A172 (cell line): ENCODE data around the gene AP2A1. TPM values are rescaled to one million over a fixed set of nuclear protein-coding genes. Genes with fewer than 3 reads are reported as not detected.

ENCODE experiments used
- DNase-seq: peaks from one replicate; pipeline ENCODE4 v3.0.0-alpha.2; 2015; ENCODE audit warnings: low spot score
- total RNA-seq: library from RNA; depleted of rRNA; stranded (reverse); fragments of >200 nt; shearing (Covaris generic); gene quantifications from 2 replicates; pipeline ENCODE4 v1.2.3, GENCODE V29; 2014

Gene AP2A1
- total RNA-seq, 1 experiment from 2014 or later = 130 TPM

- DNase-seq = no peak
Measured at GRCh38 chr19:49792829-49793560, 26.2 kb downstream of the AP2A1 start.

GRCh38 chr19:49793561-49793840, 26.7 kb downstream of the AP2A1 start:
- DNase-seq = peak; percentile 67

GRCh38 chr19:49795615-49796014, 28.8 kb downstream of the AP2A1 start:
- no peak for DNase-seq

DNA sequence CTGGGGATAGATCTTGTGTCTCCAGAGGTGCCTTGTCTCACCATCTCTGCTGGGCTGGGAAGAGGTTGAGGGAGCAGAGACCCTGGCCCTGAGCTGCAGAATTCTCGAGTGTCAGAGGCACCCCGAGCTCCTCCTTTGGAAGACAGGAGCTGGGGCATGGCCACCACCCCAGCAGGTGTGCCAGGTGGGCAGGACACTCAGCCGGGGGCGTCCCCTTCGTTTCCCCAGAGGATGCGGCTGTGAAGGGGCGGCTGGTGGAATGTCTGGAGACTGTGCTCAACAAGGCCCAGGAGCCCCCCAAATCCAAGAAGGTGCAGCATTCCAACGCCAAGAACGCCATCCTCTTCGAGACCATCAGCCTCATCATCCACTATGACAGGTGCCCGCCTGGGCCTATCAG, 31.8 kb downstream of the AP2A1 start:
- DNase-seq = no peak

DNA sequence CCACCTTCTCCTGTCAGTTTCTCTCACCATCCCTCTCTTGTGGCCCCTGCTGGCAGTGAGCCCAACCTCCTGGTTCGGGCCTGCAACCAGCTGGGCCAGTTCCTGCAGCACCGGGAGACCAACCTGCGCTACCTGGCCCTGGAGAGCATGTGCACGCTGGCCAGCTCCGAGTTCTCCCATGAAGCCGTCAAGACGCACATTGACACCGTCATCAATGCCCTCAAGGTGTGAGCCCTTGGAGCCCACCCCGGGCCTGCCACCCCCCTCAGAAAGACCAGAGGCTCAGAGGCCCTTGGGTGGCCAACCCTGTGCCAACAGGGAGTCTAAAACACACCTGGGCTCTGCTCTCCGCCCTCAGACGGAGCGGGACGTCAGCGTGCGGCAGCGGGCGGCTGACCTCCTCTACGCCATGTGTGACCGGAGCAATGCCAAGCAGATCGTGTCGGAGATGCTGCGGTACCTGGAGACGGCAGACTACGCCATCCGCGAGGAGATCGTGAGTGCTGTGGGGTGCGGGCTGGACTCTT, 32.5 kb downstream of the AP2A1 start:
- DNase-seq = no peak

GRCh38 chr19:49799798-49800376, 33.1 kb downstream of the AP2A1 start:
- DNase-seq = no peak

DNA sequence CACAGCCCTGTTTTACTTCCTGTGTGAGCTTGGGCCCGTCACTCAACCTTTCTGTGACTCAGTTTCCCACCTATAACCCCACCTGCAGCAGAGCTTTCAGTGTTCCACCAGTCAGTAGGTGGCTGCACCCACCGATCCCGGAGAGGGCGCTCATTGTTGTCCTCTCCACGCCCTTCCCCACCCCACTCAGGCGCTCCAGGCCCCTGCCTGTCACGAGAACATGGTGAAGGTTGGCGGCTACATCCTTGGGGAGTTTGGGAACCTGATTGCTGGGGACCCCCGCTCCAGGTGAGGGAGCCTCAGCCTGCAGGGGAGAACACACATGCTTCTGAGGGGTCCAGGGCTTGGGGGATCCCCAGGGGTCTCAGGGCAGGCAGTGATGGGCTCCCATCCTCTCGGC, 34.0 kb downstream of the AP2A1 start:
- no peak for DNase-seq

- no peak for DNase-seq
Measured at GRCh38 chr19:49801401-49801888, 34.6 kb downstream of the AP2A1 start.

DNA sequence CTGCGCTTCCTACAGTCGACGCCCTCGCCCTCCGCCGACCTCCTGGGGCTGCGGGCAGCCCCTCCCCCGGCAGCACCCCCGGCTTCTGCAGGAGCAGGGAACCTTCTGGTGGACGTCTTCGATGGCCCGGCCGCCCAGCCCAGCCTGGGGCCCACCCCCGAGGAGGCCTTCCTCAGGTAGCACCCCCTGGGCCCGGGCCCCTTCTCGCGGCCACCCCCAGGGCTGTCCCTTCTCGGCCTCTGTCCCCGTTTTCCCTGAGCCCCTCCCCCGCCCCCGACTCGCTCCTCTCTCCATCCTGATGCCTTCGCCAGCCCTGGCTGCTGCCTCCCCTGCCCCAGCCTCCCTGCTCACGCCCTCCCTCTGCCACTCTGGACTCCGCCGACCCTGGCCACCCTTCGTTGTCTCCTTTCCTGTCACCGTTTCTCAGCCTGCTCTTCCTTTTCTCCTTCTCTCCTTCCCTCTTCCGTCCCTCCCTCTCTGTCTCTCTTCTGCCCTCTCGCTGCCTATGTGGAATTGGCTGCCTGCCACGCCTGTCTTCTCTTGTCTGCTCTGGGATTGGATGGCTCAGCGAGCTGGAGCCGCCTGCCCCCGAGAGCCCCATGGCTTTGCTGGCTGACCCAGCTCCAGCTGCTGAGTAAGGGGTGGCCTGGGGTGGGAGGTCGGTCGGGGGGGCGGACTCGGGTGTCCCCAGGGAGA, 35.3 kb downstream of the AP2A1 start:
- peak; percentile 64 for DNase-seq

- no peak for DNase-seq
Measured at GRCh38 chr19:49802836-49803528, 36.2 kb downstream of the AP2A1 start.

GRCh38 chr19:49803529-49803856, 36.7 kb downstream of the AP2A1 start:
- DNase-seq = no peak

DNA sequence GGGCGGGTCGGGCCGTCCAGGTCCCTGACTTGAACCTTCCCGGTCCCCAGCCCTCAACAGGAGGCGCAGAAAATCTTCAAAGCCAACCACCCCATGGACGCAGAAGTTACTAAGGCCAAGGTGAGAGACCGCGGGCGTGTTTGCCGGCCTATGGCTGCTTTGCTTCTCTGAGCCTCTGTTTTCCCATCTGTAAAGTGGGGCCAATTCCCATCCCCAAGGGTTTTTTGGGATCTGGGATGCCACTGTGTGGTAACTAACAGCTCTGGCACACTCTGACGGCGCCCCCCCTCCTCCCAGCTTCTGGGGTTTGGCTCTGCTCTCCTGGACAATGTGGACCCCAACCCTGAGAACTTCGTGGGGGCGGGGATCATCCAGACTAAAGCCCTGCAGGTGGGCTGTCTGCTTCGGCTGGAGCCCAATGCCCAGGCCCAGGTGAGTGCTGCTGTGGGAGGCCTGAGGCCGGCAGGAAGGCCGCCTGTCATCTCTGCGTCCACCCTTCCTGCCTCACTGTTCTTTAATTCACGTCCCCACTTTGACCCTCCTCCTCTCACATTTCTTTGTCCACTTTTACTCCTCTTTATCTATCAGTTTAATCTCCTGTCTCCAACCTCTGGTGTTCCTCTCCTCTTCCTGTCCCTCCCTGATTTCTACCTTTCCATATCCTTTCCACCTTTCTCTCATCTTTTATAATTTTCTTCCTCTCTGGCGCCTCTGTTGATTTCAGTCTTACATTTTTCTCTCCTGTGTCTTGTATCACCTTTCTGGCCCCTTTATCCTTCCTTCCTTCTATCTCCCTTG, 39.2 kb downstream of the AP2A1 start:
- no peak for DNase-seq

GRCh38 chr19:49806620-49806959, 39.8 kb downstream of the AP2A1 start:
- no peak for DNase-seq

- no peak for DNase-seq
Measured at GRCh38 chr19:49807058-49807903, 40.5 kb downstream of the AP2A1 start.

GRCh38 chr19:49807904-49808675, 41.3 kb downstream of the AP2A1 start:
- no peak for DNase-seq

GRCh38 chr19:49808711-49809159, 41.9 kb downstream of the AP2A1 start:
- no peak for DNase-seq

- DNase-seq = no peak
Measured at GRCh38 chr19:49809160-49809940, 42.5 kb downstream of the AP2A1 start.

GRCh38 chr19:49809941-49810389, 43.2 kb downstream of the AP2A1 start:
- DNase-seq = no peak

DNA sequence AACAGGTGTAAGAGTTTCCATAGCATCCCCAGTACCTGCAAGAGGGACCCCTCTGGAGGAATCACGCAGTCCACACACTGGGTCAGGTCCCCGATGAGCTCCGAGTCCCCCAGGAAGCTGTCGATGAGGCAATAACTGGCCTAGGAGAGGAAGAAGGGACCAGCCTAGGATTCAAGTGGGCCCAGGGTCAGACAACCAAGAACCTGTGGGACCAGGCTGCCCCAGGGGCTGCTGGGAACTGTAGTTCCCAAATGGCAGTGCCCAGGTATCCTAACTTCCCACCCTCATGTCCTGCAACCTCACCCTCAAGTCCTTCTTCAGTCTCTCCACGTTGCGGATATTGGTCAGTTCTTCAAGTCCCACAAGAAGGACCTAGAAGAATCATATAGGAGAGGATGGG, 44.5 kb downstream of the AP2A1 start:
- DNase-seq = no peak
